Measurements from ENCODE around the gene HAAO. TPM values are rescaled to one million over a fixed set of nuclear protein-coding genes. Genes with fewer than 3 reads are reported as not detected.

HAAO gene
- total RNA-seq (10 to 100 TPM in 6 of 7 donors, 1 to 10 TPM in 1; 8.8 to 33.0 (median 28.8) TPM), polyA plus RNA-seq (10 to 100 TPM in 1 of 2 donors, 1 to 10 TPM in 1; 6.2 to 17.4 TPM)
- long read RNA-seq, donor 1, transcript HAAO-201 (10 exons, 1,265 nt), result major isoform, 51 of 97 reads
- long read RNA-seq, donor 1, transcript HAAO-202 (4 exons, 908 nt), result minor isoform, 10 of 97 reads
- long read RNA-seq, donor 1, partial matches to known transcripts, result 6 of 97 reads
- long read RNA-seq, donor 1, other reads (novel, unspliced or antisense), result 30 of 97 reads
- long read RNA-seq, donor 2, partial matches to known transcripts, result 0 of 2 reads
- long read RNA-seq, donor 2, other reads (novel, unspliced or antisense), result 0 of 2 reads
- long read RNA-seq, donor 3, transcript HAAO-201 (10 exons, 1,265 nt), result major isoform, 16 of 28 reads
- long read RNA-seq, donor 3, partial matches to known transcripts, result 1 of 28 reads
- long read RNA-seq, donor 3, other reads (novel, unspliced or antisense), result 11 of 28 reads

DNA sequence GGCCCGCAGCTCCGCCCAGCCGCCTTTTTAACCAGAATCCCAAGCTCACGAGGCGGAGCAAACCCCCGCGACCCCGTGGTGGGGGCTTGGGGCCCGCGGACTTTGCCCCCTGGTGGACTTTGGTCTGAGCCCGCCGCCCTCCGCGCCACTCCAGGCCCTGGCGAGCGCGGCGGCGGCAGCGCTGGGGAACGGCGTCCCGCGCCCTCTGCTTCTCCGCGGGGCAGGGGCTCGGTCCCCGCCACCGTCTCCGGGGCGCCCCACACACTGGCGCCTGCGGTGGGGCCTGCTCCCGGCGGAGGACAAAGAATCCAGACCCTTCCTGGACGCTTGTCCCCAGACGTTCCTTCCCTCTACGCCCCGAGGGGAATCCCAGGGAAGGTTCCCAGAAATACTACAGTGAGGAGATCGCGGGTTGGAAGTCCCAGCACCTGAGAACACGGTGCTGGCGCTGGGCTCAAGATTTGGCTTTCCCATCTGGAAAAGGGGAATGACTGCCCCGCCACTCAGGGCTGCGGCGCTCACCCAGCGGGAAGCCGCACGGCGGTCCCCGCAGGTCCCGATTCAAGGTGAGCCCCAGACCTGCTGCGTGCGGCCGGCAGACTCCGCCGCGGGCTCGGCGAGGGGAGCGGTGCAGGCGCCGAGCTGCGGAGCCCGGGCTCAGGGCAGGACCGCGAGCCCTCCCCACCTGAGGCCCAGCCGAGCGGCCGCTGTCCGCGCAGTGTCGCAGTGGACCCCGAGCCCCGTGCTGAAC, at the start of gene HAAO:
TSS of gene HAAO (minus strand) at position 1 of the 751 bp plus-strand sequence. CDS start 47 bp downstream, outside the sequence.
- Histone ChIP-seq H3K9me3 (no peaks in the 10 kb centered on the region), H3K4me3 (peak within 1 kb of the TSS; percentile 83), H3K27me3 (no peaks in the 10 kb centered on the region), H3K36me3 (no peaks in the 10 kb centered on the region), H3K27ac (peak within 1 kb of the TSS; percentile 85 to 97), H3K4me1 (ENCODE audit: insufficient read depth) (peaks cover 14% of the 10 kb centered on the region)
- TF ChIP-seq, protein P1, sequence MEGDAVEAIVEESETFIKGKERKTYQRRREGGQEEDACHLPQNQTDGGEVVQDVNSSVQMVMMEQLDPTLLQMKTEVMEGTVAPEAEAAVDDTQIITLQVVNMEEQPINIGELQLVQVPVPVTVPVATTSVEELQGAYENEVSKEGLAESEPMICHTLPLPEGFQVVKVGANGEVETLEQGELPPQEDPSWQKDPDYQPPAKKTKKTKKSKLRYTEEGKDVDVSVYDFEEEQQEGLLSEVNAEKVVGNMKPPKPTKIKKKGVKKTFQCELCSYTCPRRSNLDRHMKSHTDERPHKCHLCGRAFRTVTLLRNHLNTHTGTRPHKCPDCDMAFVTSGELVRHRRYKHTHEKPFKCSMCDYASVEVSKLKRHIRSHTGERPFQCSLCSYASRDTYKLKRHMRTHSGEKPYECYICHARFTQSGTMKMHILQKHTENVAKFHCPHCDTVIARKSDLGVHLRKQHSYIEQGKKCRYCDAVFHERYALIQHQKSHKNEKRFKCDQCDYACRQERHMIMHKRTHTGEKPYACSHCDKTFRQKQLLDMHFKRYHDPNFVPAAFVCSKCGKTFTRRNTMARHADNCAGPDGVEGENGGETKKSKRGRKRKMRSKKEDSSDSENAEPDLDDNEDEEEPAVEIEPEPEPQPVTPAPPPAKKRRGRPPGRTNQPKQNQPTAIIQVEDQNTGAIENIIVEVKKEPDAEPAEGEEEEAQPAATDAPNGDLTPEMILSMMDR (IDR thresholded peaks at IDR 0.05), result peak in 2 of 3 donors; percentile 27 to 40
- TF ChIP-seq EP300 (IDR thresholded peaks at IDR 0.05) (no peak), POLR2A (IDR thresholded peaks at IDR 0.05) (peak; percentile 56)
- intact Hi-C loops (cut with DNase I), result no loop called here
- WGBS, 3 donors, result 1 to 2% (median 1%) methylated on average over 46 to 75 of the region's 75 CpGs
- DNase-seq, result peak; percentile 55 to 83 (median 75)

DNA sequence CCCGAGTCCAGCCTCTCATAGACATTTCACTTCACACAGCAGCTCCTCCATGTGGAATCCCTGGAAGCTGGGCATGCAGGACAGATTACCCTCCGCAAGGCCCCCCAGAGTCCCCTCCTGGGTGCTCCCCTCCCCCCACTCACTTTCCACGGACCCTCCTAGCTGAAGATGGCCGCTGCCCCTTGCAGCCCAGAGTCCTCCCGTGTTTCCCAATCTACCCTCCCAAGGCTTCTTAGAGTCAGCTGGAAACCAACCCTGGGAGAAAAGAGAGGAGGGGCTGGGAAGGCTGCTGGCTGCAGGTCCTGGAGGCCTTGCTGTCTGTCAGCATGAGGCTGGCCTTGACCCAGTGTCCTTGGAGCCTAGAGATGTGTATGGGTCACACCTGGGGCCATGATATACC, 49.0 kb upstream of the HAAO start:
- Histone ChIP-seq H3K9me3 (no peaks in the 10 kb centered on the region), H3K36me3 (no peaks in the 10 kb centered on the region), H3K4me1 (ENCODE audit: insufficient read depth) (peaks cover 24% of the 10 kb centered on the region), H3K27ac (peak overlapping the region in 1 of 2 donors; percentile 48), H3K4me3 (no peak overlapping the region), H3K27me3 (no peaks in the 10 kb centered on the region)
- WGBS, 3 donors, result 80 to 82% (median 81%) methylated on average over 5 of the region's 5 CpGs
- peak in 4 of 5 donors; percentile 16 to 29 (median 20) for DNase-seq
- TF ChIP-seq POLR2A (IDR thresholded peaks at IDR 0.05) (no peak), EP300 (IDR thresholded peaks at IDR 0.05) (no peak)
- TF ChIP-seq, protein P1 (IDR thresholded peaks at IDR 0.05), result no peak
- intact Hi-C loops (cut with DNase I), result no loop called here

DNA sequence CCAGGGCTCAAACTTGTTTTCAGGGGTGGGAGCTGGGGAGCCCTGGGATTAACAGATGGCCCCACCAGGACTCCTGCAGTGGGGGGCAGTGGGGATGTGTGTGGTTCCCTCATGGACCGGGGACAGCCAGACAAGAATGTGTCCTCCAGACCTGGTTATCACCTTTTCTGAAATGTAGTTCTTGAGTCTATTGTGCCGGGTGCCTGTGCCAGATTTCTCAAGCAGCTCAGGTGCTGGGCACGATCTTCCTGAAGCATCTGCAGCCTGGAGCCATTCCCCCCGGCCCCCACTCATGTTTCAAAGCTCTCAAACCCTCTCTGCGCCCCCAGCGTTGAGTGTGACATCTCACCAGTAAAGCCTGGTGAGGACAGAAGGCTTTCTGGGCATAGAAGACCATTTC, 48.4 kb upstream of the HAAO start:
- H3K27ac ChIP-seq, result peak overlapping the region in 1 of 2 donors; percentile 48
- H3K36me3 ChIP-seq, result no peaks in the 10 kb centered on the region
- DNase-seq, result peak in 4 of 5 donors; percentile 7 to 20 (median 18)
- peaks cover 22% of the 10 kb centered on the region for H3K4me1 ChIP-seq (ENCODE audit: insufficient read depth)
- TF ChIP-seq, protein P1 (IDR thresholded peaks at IDR 0.05), result no peak
- TF ChIP-seq EP300 (IDR thresholded peaks at IDR 0.05), result no peak
- no peak for TF ChIP-seq POLR2A (IDR thresholded peaks at IDR 0.05)
- H3K9me3 ChIP-seq, result no peaks in the 10 kb centered on the region
- WGBS, 3 donors, result 87 to 94% (median 91%) methylated on average over 6 of the region's 6 CpGs
- H3K27me3 ChIP-seq, result no peaks in the 10 kb centered on the region
- intact Hi-C loops (cut with DNase I), result no loop called here
- no peak overlapping the region for H3K4me3 ChIP-seq

DNA sequence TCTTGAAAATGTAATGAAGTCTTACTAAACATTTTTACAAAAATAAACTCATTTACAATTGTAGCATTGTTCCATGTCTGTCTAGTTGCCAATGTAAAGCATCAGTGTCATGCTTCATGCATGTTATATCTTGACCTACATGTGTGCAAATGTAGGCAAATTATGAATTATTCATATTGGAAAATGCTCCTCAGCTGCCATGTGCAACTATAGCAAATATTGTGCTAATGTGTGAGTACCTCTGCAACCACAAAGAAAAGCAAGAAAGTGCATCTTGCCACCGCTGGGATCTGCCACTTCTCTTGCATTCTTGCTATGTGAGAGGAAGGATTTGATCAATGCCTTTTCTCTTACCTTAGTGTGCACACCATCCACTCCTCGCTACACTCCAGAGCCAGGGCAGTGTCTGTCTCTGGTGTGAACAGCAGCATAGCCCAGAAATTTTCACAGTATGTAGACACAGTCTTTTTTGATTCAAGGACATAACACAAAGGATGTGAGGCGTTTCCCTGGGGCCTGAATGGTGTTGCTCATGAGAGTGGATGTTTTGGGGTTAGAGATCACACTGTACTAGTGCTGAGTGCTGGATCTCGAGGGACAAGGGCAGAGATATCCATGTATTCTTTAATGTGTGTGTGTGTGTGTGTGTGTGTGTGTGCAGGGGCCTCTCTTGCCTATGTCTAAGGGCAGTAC, 47.6 kb upstream of the HAAO start:
- Histone ChIP-seq H3K4me1 (ENCODE audit: insufficient read depth) (peaks cover 22% of the 10 kb centered on the region), H3K27ac (peak overlapping the region in 1 of 2 donors; percentile 48), H3K36me3 (no peaks in the 10 kb centered on the region), H3K27me3 (no peaks in the 10 kb centered on the region), H3K9me3 (no peaks in the 10 kb centered on the region), H3K4me3 (no peak overlapping the region)
- TF ChIP-seq, protein P1 (IDR thresholded peaks at IDR 0.05), result no peak
- no peak for TF ChIP-seq POLR2A (IDR thresholded peaks at IDR 0.05)
- no peak for TF ChIP-seq EP300 (IDR thresholded peaks at IDR 0.05)
- intact Hi-C loops (cut with DNase I), result loop anchor here in 1 of 4 donors (10.0 kb wide), 1 partner anchor 85 kb away; no protein-coding TSS in a partner anchor
- 41 to 59% (median 49%) methylated on average over 4 of the region's 4 CpGs for WGBS, 3 donors
- DNase-seq, result peak in 3 of 5 donors; percentile 15 to 24 (median 21)

All from ovary (tissue), 10 donors.